HG03280 (cell line): ENCODE measurements around the gene ADAMTS20.
"Not testable (repeated sequence)": the region's sequence is repeated elsewhere in the genome, so short reads cannot be mapped to it uniquely, and the experiment has no call there.

Source experiments
- ATAC-seq: cut with Tn5 transposase; IDR thresholded peaks from one replicate; pipeline ENCODE4 v1.9.1; 2021; ENCODE audit warnings: mild to moderate bottlenecking, moderate library complexity; ENCODE audit not compliant: unreplicated experiment

Gene ADAMTS20

DNA sequence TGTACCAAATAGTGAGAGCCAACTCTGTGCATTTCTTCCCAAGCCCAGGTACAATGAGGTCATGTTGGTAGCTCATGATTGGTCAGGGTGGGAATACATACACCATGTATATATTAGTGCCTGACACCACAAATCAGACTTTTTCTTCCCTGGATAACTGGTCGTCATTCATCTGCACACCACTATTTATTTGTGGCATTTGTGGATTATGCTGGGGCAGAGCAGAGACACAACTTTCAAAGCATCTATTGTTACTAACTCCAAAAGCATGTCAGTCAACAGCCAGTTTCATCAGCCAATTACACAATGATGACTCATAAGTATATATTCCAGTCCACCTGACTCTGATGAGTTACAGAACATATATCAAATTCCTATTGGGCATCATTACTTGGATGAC is 181.7 kb downstream of the ADAMTS20 start:
- no peak for ATAC-seq

DNA sequence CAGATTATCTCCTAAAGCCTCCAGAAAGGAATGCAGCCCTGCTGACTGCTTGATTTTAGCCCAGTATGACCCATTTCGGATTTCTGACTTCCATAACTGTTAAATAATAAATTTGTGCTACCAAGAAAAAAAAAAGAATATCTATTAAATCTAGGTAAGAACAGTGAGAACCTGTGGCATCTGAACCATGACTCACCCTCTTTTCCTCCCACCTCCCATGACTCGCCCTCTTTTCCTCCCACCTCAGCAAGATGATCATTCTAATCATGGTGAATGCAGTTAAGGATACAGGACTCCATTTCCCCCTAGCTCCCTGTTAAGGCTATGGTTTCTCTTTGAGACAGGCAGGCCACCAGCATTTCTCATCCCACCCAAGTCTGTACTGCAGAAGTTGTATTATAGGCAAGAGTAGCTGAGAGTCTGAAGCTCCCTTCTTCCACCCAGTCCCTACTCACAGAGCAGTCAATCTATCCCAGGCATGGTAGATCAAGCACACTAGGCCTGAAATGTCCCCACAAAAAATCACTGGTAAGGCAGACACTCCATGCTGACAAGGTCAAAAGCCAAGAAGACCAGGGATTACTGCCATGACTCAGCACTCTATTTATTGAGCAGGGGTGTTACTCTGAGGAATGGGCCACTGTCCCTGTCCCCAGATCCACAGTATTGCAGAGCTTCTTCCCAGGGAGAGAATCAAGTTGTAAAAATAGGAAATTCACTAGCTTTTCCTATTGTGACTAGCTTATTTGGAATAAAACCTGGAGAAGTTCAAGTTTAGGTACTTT is 188.9 kb downstream of the ADAMTS20 start:
- no peak for ATAC-seq

DNA sequence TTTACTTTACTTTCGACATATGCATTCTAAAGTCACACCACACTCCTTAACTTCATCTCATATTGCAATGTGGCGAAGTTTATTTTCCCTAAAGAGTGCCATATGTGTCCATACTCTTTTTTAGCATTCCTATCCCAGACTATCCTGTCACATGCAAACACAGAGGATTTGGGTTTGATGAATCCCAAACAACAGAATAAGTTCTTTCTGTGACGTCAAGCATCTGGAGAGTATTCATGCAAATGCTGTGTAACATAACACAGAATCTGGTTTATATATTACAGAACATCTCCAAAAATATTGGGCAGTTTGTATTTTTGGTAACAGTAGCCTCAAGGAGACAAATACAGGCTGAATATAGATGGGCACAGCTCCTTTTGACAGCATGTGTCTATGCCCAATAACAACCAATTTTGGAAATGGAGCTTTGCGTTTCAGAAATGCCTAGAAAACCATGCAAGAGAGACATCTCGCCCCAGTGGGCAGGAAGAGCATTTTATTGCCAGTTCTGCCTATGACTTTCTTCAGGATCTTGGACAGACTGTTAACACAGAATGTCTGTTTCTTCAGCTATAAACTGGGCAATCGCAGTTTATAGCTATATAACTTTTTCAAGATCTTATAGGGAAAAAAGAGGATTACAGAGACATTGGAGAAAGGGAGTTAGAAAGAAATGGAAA is 190.8 kb downstream of the ADAMTS20 start:
- no peak for ATAC-seq

DNA sequence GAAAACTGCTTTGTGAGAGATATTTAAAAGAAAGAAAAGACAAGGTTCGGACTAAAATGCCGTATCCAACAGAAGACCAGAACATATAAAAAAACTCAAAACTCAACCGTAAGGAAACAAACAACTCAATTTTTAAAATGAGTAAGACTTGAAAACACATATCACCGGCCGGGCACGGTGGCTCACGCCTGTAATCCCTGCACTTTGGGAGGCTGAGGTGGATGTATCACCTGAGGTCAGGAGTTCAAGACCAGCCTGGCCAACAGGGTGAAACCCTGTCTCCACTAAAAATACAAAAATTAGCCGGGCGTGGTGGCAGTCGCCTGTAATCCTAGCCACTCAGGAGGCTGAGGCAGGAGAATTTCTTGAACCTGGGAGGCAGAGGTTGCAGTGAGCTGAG is 192.0 kb downstream of the ADAMTS20 start:
- not testable (repeated sequence) for ATAC-seq

DNA sequence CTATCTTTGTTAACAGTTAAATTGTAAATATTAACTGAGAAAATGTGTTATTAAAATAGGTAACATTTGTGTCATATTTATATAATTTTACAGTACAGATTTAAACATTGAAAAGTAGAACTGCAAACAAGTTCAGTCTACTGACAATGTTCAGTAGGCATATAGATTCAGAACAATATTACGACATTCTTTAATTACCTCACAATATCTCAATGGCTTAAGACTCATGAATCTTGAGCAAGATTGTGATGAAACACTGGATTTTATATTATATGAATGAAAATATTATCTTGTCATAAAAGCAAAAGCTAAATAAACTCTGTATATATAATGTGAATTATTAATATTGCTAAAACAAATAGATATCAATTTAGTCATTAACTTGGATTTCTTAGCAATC is 194.9 kb downstream of the ADAMTS20 start:
- ATAC-seq = no peak

DNA sequence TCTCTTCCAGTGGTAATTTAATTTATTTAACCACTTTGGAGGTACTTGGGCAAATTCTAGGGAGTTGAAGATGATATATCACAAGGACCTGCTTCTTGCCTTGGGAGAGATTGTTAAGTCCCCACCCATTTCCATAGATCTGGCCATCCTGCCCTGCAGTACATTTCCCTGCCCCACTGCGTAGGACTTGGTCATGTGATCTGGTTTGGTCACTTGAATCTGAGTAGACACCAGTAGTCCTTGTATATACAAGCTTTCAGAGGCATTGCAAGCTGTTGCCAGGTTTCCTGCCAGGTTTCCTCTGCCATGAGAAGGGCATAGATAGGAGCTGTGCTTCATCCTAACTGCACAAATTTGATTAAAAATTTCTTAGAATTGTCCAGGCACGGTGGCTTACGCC is 200.0 kb downstream of the ADAMTS20 start:
- ATAC-seq = no peak

DNA sequence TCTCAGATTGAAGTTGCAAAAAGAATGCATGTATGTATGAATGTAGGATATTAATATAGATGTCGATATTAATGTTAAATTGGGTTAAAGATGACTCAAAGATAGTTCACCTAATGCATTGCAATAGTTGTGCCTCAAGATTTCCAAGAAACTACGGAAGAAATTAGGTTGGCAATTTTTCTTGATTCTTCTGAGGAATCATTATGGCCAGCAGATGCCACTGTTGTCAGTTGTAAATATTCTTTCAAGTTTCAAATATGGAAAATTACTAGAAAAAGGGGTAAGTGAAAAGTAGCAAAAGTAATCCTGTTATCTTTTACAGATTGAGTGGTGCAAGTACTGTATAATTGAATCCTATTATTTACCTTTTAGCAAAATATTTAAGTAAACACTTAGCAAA is 202.1 kb downstream of the ADAMTS20 start:
- ATAC-seq = no peak

DNA sequence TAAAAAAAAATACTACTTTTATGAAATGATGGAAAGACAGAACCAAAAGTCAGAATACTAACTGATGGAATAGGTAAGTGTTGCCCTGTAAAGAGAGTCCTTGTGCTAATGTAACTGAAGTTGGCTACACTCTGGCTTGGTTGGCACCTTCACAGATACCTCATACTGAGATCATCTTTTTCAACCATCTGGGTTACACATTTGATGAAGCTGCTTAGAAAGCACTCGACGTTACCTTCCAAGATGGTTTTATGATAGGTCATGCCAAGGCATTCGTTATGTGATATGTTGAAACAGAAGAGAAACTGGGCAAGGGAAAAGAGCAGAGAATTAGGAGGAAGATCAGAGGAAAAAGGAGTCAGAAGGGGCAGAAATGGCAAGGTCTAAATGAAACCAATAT is 203.8 kb downstream of the ADAMTS20 start:
- ATAC-seq = no peak

DNA sequence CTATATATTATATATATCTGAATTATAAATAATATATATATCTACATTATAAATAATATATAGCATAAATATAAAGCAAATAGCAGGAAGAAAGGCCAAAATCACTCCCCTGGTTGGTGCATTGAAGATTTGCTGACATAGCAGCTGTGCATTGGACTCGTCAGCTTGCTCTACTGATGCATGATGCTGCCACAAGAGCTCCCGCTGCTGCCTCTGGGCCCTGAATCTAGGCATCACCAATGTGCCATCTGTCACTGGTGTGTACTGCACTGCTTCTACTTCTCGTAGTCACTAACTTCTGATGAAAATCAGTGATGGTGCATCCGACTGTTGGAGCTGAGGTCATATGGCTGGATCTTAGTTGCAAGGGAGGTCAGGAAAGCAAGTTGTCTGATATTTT is 205.0 kb downstream of the ADAMTS20 start:
- ATAC-seq = no peak

DNA sequence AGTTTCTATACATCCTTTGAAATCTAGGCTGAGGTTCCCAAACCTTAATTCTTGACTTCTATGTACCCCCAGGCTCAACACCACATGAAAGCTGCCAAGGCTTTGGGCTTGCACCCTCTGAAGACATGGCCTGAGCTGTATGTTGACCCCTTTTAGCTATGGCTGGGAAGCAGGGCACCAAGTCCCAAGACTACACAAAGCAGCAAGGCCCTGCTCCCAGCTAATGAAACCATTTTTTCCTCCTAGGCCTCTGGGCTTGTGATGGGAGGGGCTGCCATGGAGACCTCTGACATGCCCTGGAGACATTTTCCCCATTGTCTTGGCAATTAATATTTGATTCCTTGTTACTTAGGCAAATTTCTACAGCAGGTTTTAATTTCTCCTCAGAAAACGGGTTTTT is 207.0 kb downstream of the ADAMTS20 start:
- no peak for ATAC-seq

DNA sequence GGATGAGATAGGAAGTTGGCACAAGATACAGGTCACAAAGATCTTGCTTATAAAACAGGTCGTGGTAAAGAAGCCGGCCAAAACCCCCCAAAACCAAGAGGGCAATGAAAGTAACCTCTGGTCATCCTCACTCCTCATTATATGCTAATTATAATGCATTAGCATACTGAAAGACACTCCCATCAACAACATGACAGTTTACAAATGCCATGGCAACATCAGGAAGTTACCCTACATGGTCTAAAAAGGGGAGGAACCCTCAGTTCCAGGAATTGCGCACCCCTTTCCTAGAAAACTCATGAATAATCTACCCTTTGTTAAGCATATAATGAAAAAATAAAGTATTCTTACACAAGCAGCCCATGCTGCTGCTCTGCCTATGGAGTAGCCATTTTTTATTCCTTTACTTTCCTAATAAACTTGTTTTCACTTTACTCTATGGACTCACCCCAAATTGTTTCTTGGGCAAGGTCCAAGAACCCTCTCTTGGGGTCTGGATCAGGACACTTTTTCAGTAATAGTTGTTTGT is 210.2 kb downstream of the ADAMTS20 start:
- not testable (repeated sequence) for ATAC-seq

DNA sequence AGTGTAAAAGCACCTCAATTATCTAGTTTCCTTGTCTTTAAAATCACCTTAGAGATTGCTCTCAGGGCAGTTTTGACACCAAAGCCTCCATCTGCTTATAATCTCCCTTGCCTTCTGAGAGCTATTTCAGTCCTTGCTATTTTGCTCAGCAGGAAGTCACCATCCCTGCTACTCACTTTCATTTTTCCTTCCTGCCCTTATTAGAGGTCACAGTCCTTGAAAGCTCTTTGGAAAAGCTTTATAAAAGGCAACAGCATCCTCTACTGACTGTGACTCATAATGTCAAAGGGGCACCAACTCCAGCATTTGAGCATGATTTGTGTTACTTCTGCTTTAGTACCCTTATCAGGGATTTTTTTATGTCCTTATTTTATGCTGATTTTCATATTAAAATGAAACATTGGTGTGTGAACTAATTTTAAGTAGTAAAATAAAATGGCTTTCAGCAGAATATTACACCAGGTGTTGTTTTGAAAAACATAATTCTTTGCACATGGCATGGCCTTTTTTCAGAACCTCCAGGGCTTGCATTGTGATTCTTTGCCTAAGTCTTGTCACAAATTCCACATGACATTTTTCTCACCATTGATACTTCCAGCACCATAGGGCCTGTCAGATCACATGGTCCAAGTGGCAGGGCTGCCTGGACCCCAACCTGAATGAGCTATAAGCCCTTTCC is 213.0 kb downstream of the ADAMTS20 start:
- peak; percentile 43 for ATAC-seq

DNA sequence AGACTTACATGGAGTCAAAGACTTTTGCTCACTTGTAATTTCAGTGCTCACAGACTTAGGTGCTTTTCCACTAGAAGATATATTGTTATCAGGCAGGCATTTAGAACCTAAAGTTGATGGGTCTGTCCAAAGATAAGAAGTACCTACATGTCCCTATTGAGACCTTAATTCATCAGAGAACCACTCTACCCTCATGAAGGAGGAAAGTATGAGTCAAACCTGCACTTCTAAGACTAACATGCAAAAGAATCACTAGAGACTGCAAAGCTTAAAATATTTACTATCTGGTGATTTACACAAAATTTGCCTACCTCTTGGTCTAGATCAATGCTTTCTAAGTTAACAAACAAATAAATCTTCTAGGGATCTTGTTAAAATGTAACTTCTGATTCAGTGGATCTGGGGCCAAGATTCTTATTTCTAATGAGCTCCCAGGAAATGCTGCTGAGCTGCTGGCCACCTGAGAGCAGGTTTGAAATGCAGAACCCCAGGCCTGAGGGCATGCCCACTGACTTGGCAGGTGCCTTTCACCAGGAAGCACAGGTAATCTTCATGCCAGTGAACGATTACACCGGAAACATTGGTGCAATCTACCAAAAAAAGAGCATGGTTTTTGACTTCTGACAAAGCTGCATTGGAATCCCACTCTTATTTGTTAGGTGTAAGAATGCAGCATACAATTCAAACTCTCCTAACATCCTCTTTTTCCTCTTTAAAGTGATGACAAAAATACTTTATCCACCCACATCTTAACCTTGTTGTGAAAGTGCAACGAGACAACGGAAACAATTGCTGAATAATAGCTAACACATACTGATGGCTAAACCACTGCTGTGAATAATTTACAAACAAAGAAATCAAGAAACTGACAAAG is 214.2 kb downstream of the ADAMTS20 start:
- peak; percentile 47 for ATAC-seq

DNA sequence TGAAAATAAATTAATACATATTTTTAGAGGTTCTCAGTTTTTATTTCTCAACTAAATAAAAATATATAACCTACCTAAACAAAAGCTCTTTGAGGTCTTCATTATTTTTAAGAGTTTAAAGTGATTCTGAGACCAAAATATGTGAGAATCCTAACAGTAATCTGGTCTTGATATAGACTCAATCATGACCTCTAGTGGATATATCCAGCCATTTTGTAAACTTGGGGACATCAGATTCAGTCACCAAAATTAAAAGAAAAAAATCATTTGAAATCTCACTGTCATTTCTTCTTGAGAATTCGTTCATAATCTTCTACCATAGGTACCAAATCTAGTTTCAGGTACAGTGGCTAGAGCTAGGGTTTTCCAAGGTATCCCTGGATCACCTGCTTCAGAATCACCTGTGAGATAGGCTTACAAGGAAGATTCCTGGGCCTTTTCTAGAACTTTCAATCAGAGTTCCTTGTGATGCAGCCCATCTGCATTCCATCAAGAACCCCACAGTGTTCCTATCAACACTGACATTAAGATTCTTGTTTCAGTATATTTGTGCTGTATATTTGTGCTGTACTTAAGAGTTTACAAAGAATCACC is 214.9 kb downstream of the ADAMTS20 start:
- no peak for ATAC-seq

DNA sequence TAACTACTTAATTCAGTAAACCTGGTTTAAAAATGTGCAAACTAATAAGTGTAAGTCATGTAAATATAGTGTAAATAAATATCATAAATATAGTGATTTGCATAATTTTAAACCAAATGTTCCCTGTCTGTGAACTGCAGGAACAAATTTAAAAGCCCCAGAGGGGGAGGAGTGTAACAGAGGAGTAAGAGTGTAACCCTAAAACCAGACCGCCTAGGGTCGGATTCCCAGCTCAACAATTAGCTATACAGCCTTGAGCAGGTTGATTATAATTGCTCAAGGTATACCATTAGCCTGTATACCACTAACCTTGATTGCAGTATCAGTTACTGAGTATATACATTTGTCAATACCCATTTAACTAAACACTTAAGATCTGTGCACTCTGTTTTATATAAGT is 218.4 kb downstream of the ADAMTS20 start:
- ATAC-seq = no peak

DNA sequence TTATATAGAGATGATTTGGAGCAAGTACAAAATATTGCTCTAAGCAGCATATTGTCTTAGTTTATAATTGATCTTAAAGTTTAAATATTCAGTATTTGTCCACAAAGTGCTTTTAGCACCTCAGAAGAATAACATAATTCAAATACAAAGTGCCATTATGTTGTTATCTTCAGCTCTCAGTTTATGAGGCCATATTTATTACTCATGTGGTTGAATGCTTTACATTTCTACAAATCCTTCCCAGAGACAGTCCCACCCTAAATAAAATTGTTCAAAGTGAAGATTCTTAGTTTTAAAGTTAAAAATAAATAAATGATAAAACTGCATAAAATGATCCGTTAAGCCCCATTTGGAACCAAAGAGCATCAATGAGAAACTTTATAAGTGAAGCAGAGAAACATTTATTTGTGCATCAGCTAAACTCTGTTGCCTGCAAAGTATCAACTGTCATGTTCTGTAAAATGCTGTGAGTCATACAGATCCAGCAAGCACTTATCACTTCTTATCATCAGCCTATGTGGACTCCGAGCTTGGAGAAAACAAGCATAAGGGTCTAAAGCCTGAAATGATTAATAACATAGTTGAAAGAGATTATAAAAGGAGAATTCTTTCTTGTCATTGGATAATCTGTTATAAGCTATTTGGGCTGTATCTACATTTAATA is 218.9 kb downstream of the ADAMTS20 start:
- no peak for ATAC-seq

DNA sequence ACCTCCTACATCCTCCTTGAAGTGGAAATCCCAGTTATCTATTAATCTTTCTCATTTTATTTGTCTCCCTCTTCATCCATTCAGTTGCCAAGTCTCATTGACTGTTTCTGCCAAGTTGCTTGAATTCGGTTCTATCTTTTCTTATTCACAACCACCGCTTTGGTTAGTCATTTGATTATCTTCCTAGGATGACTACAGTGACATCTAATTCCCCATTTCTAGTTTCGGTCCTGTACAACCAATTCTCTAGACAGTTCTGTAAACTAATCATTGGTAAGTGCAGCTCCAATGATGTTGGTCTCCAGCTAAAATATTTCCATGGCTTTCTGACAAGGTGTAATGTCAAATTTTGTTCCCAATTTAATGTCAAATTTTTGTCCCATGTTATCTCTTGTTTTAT is 220.1 kb downstream of the ADAMTS20 start:
- ATAC-seq = no peak

DNA sequence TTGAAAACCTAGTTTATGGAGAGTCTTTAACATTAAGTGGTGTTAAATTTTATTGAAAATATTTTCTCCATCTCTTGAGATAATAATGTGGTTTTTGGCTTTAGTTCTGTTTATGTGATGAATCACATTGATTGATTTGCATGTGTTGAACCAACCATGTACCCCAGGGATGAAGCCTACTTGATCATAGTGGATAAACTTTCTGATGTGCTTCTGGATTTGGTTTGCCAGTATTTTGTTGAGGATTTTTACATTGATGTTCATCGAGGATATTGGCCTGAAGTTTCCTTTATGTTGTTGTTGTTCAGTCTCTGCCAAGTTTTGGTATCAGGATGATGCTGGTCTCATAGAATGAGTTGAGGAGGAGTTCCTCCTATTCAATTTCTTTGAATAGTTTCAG is 222.6 kb downstream of the ADAMTS20 start:
- ATAC-seq = no peak

DNA sequence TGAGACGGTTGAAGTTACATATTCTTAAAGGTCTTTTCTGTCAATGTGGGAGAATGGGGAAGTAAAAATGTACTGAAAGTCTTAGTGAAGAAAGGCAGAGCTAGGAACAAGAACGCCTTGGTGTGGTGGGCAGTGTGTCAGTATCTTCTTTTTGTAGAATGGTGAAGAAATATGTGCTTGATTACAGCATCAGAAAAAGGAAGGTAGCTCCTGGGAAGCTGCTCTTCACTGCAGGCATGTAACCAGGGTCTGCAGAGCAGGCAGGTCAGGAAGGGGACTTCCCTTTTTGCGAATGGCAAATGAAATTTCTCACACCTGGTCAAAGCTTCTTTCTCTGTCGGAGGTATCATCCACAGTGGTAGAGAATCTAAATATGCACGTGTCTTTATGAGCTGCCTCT is 226.2 kb downstream of the ADAMTS20 start:
- ATAC-seq = no peak

DNA sequence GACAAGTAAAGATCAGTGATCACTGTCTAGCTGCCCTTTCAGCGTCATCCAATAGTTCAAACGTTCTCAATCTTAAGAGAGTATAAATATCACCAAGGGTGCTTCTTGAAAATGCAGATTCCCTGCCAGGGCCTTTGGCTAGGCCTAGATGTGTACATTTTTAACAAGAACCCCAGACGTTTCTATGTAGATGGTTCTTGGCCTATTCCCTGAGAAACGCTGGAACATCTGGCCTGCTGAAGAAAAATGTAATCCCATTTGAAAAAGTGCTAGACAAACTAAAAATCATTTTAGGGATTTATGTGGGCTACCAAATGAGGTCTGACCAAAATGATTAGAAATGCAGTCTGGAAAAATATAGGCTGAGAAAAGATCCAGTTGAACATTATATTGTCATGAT is 231.7 kb downstream of the ADAMTS20 start:
- ATAC-seq = no peak
